ENCODE measurements around the gene INMT. TPM values are rescaled to one million over a fixed set of nuclear protein-coding genes. Genes with fewer than 3 reads are reported as not detected.

INMT gene
- total RNA-seq, 2 donors from 2014 or later: 30.4 to 48.1 TPM

GRCh38 chr7:30750683-30751650 lies 968 bp upstream of the INMT start:
- Histone ChIP-seq H3K9me3 (no peaks in the 10 kb centered on the region), H3K27ac (peak overlapping the region in 3 of 4 donors; percentile 54 to 62 (median 56)), H3K4me3 (no peak overlapping the region), H3K27me3 (no peaks in the 10 kb centered on the region), H3K36me3 (replicated peaks in 1 of 2; ENCODE audit: insufficient read depth in 1 of 2, low read depth in 2 of 2) (no peaks in the 10 kb centered on the region), H3K4me1 (peaks cover 8% of the 10 kb centered on the region)
- 68 to 70% methylated on average over 15 to 16 of the region's 16 CpGs for WGBS, 2 donors
- DNase-seq: peak; percentile 29 to 56 (median 39)
- intact Hi-C loops (cut with DNase I): no loop called here
- peak; percentile 61 for ATAC-seq
- TF ChIP-seq, protein P1, sequence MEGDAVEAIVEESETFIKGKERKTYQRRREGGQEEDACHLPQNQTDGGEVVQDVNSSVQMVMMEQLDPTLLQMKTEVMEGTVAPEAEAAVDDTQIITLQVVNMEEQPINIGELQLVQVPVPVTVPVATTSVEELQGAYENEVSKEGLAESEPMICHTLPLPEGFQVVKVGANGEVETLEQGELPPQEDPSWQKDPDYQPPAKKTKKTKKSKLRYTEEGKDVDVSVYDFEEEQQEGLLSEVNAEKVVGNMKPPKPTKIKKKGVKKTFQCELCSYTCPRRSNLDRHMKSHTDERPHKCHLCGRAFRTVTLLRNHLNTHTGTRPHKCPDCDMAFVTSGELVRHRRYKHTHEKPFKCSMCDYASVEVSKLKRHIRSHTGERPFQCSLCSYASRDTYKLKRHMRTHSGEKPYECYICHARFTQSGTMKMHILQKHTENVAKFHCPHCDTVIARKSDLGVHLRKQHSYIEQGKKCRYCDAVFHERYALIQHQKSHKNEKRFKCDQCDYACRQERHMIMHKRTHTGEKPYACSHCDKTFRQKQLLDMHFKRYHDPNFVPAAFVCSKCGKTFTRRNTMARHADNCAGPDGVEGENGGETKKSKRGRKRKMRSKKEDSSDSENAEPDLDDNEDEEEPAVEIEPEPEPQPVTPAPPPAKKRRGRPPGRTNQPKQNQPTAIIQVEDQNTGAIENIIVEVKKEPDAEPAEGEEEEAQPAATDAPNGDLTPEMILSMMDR (IDR thresholded peaks at IDR 0.05): no peak
- no peak for TF ChIP-seq POLR2A (IDR thresholded peaks at IDR 0.05)

- H3K9me3 ChIP-seq: no peaks in the 10 kb centered on the region
- ATAC-seq (no peak), DNase-seq (no peak)
- peaks cover 8% of the 10 kb centered on the region for H3K4me1 ChIP-seq
- H3K4me3 ChIP-seq: no peak overlapping the region
- H3K27me3 ChIP-seq: no peaks in the 10 kb centered on the region
- peak overlapping the region in 3 of 4 donors; percentile 15 to 56 (median 36) for H3K27ac ChIP-seq
- TF ChIP-seq, protein P1 (IDR thresholded peaks at IDR 0.05): no peak
- intact Hi-C loops (cut with DNase I): no loop called here
- WGBS, 2 donors: 60 to 84% methylated on average over 3 to 6 of the region's 6 CpGs
- no peaks in the 10 kb centered on the region for H3K36me3 ChIP-seq (replicated peaks in 1 of 2; ENCODE audit: insufficient read depth in 1 of 2, low read depth in 2 of 2)
These were observed 549 bp downstream of the INMT start for GRCh38 chr7:30752484-30752883.

DNA sequence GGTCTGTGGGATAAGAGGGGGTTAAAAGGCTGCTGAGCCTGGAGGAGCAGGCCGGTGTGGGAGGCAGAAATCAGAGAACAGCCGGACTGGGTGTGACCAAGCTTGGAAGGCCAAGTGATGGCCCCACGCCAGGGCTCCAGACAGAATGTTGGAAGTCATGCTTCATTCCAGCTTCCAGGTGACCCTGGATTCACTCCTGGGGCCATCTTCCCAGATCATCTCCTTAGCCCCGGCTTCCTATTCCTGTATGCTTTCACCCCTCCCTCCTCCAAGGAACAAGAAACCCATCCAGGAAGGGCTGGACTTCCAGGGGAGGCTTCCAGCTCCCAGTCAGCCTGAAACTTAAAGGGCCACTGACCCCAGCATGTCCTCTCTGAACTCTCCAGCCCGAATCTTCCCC lies 1.0 kb downstream of the INMT start:
- no peak for TF ChIP-seq POLR2A (IDR thresholded peaks at IDR 0.05)
- TF ChIP-seq, protein P1 (IDR thresholded peaks at IDR 0.05): no peak
- 17 to 19% methylated on average over 5 of the region's 5 CpGs for WGBS, 2 donors
- Histone ChIP-seq H3K9me3 (no peaks in the 10 kb centered on the region), H3K27me3 (no peaks in the 10 kb centered on the region), H3K4me3 (no peak overlapping the region), H3K27ac (peak overlapping the region in 2 of 4 donors; percentile 15 to 56), H3K4me1 (peaks cover 8% of the 10 kb centered on the region), H3K36me3 (replicated peaks in 1 of 2; ENCODE audit: insufficient read depth in 1 of 2, low read depth in 2 of 2) (no peaks in the 10 kb centered on the region)
- intact Hi-C loops (cut with DNase I): no loop called here
- peak; percentile 62 to 84 (median 74) for DNase-seq
- ATAC-seq: peak; percentile 51

GRCh38 chr7:30754315-30754877 lies 2.5 kb downstream of the INMT start:
- WGBS, 2 donors: 76 to 82% methylated on average over 6 of the region's 6 CpGs

More at GRCh38 chr7:30754315-30754877, 2.5 kb downstream of the INMT start:
- no peak overlapping the region for H3K27ac ChIP-seq
- no peaks in the 10 kb centered on the region for H3K27me3 ChIP-seq
- no peak for TF ChIP-seq POLR2A (IDR thresholded peaks at IDR 0.05)
- TF ChIP-seq, protein P1 (IDR thresholded peaks at IDR 0.05): no peak
- H3K9me3 ChIP-seq: no peaks in the 10 kb centered on the region
- H3K4me3 ChIP-seq: no peak overlapping the region
- ATAC-seq (no peak), DNase-seq (no peak)
- H3K4me1 ChIP-seq: peaks cover 8% of the 10 kb centered on the region
- H3K36me3 ChIP-seq (replicated peaks in 1 of 2; ENCODE audit: insufficient read depth in 1 of 2, low read depth in 2 of 2): no peaks in the 10 kb centered on the region
- intact Hi-C loops (cut with DNase I): no loop called here

All from body of pancreas (tissue), 4 donors.